AG09309 (cell line): ENCODE results near the gene IFT57.

Source experiments
- DNase-seq: peaks from one replicate; pipeline ENCODE4 v3.0.0-alpha.2; 2010; ENCODE audit warnings: low read depth
- H3K4me3 ChIP-seq: 2 replicates; pipeline ENCODE4 v1.5.1; 2011; ENCODE audit warnings: mild to moderate bottlenecking, low read depth, low read length, moderate library complexity; ENCODE audit not compliant: control insufficient read depth
- CTCF ChIP-seq: IDR thresholded peaks from 2 replicates; pipeline ENCODE4 v1.5.1; 2011; ENCODE audit warnings: mild to moderate bottlenecking, low read depth, low read length, inconsistent platforms; ENCODE audit not compliant: insufficient read depth, control insufficient read depth; ENCODE audit errors: missing control alignments

The IFT57 gene

GRCh38 chr3:108146139-108146538 lies 76.1 kb downstream of the IFT57 start:
- no peak for TF ChIP-seq CTCF

GRCh38 chr3:108145578-108145977 lies 76.6 kb downstream of the IFT57 start:
- no peak for DNase-seq
- H3K4me3 ChIP-seq, result no peak overlapping the region
- no peak for TF ChIP-seq CTCF

More at GRCh38 chr3:108146139-108146538, 76.1 kb downstream of the IFT57 start:
- DNase-seq, result no peak
- H3K4me3 ChIP-seq, result no peak overlapping the region

- no peak overlapping the region for H3K4me3 ChIP-seq
- no peak for DNase-seq
- no peak for TF ChIP-seq CTCF
Observed at GRCh38 chr3:108137460-108137814, 84.8 kb downstream of the IFT57 start.

GRCh38 chr3:108136561-108137459 lies 85.4 kb downstream of the IFT57 start:
- DNase-seq, result no peak
- TF ChIP-seq CTCF, result no peak
- no peak overlapping the region for H3K4me3 ChIP-seq

GRCh38 chr3:108134555-108134880 lies 87.7 kb downstream of the IFT57 start:
- H3K4me3 ChIP-seq, result no peak overlapping the region
- TF ChIP-seq CTCF, result no peak
- DNase-seq, result no peak

GRCh38 chr3:108133858-108134554 lies 88.2 kb downstream of the IFT57 start:
- no peak overlapping the region for H3K4me3 ChIP-seq
- no peak for DNase-seq
- no peak for TF ChIP-seq CTCF
